GM23338 (cell line): ENCODE data around the gene TNFSF9. TPM values are rescaled to one million over a fixed set of nuclear protein-coding genes. Genes with fewer than 3 reads are reported as not detected.

ENCODE experiments used
- ATAC-seq: fragments of 200-7000 bp; cut with Tn5 transposase; 3 replicates; pipeline ENCODE4 v1.9.1; 2020
- DNase-seq: peaks from one replicate; pipeline ENCODE4 v3.0.0-alpha.2; 2015; ENCODE audit warnings: low spot score
- H2AFZ ChIP-seq: fragments of 200-600 bp; sonication (generic); 2 replicates; pipeline ENCODE4 v1.8.0; 2016; ENCODE audit warnings: antibody characterized with exemption, mild to moderate bottlenecking, moderate library complexity
- H3F3A ChIP-seq: fragments of 200-600 bp; sonication (generic); replicated peaks from 2 replicates; pipeline ENCODE4 v1.8.0; 2017; ENCODE audit warnings: antibody characterized with exemption, mixed run types, low read depth
- H3K27ac ChIP-seq: fragments of 200-600 bp; sonication (generic); 2 replicates; pipeline ENCODE4 v1.6.1; 2016; ENCODE audit warnings: low read depth
- H3K27me3 ChIP-seq: fragments of 200-600 bp; sonication (generic); 2 replicates; pipeline ENCODE4 v1.8.0; 2016; ENCODE audit warnings: mild to moderate bottlenecking, mixed run types, moderate library complexity; ENCODE audit not compliant: insufficient read depth
- H3K36me3 ChIP-seq: fragments of 200-600 bp; sonication (generic); 2 replicates; pipeline ENCODE4 v1.8.0; 2016; ENCODE audit warnings: mild to moderate bottlenecking; ENCODE audit not compliant: insufficient read depth
- H3K4me1 ChIP-seq: fragments of 200-600 bp; sonication (generic); 2 replicates; pipeline ENCODE4 v1.8.0; 2016; ENCODE audit warnings: mild to moderate bottlenecking, moderate library complexity; ENCODE audit not compliant: insufficient read depth
- H3K4me2 ChIP-seq: fragments of 200-600 bp; sonication (generic); 2 replicates; pipeline ENCODE4 v1.7.1; 2017; ENCODE audit warnings: mixed run types
- H3K4me3 ChIP-seq: fragments of 200-600 bp; sonication (generic); 2 replicates; pipeline ENCODE4 v1.6.1; 2016; ENCODE audit warnings: mixed run types
- H3K79me2 ChIP-seq: fragments of 200-600 bp; sonication (generic); replicated peaks from 2 replicates; pipeline ENCODE4 v1.8.0; 2017; ENCODE audit warnings: mild to moderate bottlenecking; ENCODE audit not compliant: insufficient read depth
- H3K9me2 ChIP-seq: fragments of 200-600 bp; sonication (generic); 2 replicates; pipeline ENCODE4 v1.8.0; 2017; ENCODE audit not compliant: insufficient read depth
- H4K20me1 ChIP-seq: fragments of 200-600 bp; sonication (generic); replicated peaks from 2 replicates; pipeline ENCODE4 v1.8.0; 2017; ENCODE audit warnings: mild to moderate bottlenecking; ENCODE audit not compliant: insufficient read depth
- H3K27ac Mint-ChIP-seq: 2 replicates; pipeline ENCODE4 v1.8.0; 2020; ENCODE audit warnings: inconsistent platforms, mild to moderate bottlenecking, moderate library complexity, mixed read lengths
- H3K27me3 Mint-ChIP-seq: 3 replicates; pipeline ENCODE4 v1.8.0; 2022; ENCODE audit warnings: low read depth, mild to moderate bottlenecking, moderate library complexity, mixed read lengths, inconsistent platforms; ENCODE audit not compliant: insufficient read depth, poor library complexity
- H3K36me3 Mint-ChIP-seq: 3 replicates; pipeline ENCODE4 v1.8.0; 2021; ENCODE audit warnings: low read depth, mild to moderate bottlenecking, inconsistent platforms, moderate library complexity, mixed read lengths
- H3K4me1 Mint-ChIP-seq: 3 replicates; pipeline ENCODE4 v1.8.0; 2020; ENCODE audit warnings: mild to moderate bottlenecking, inconsistent platforms, mixed read lengths
- H3K4me3 Mint-ChIP-seq: 3 replicates; pipeline ENCODE4 v1.8.0; 2021; ENCODE audit warnings: moderate library complexity, mild to moderate bottlenecking, inconsistent platforms, mixed read lengths
- H3K9me3 Mint-ChIP-seq: 3 replicates; pipeline ENCODE4 v1.8.0; 2020; ENCODE audit warnings: moderate library complexity, mild to moderate bottlenecking, inconsistent platforms, mixed read lengths
- polyA plus RNA-seq: library from polyadenylated mRNA; unstranded; fragments of >200 nt; fragmentation: Nextera tagmentation; extraction: Ambion mirVana; gene quantifications from 2 replicates; pipeline ENCODE4 v1.2.1, GENCODE V29; 2016
- total RNA-seq: library from RNA; depleted of rRNA; stranded (reverse); fragments of >200 nt; shearing (Covaris generic); gene quantifications from 2 replicates; pipeline ENCODE4 v1.2.3, GENCODE V29; 2014
- TF ChIP-seq, protein P1 (sequence below): fragments of 250-450 bp; sonication (Bioruptor Pico); IDR thresholded peaks from 2 replicates; pipeline ENCODE4 v1.5.0; 2020; ENCODE audit warnings: mild to moderate bottlenecking, moderate library complexity
- TF ChIP-seq, protein P2 (sequence below): IDR thresholded peaks from 2 replicates; pipeline ENCODE4 v1.6.1; 2016; ENCODE audit warnings: antibody characterized with exemption

Gene TNFSF9
- total and polyA plus RNA-seq, 2 experiments from 2014 or later: 2.6 to 9.1 TPM

DNA sequence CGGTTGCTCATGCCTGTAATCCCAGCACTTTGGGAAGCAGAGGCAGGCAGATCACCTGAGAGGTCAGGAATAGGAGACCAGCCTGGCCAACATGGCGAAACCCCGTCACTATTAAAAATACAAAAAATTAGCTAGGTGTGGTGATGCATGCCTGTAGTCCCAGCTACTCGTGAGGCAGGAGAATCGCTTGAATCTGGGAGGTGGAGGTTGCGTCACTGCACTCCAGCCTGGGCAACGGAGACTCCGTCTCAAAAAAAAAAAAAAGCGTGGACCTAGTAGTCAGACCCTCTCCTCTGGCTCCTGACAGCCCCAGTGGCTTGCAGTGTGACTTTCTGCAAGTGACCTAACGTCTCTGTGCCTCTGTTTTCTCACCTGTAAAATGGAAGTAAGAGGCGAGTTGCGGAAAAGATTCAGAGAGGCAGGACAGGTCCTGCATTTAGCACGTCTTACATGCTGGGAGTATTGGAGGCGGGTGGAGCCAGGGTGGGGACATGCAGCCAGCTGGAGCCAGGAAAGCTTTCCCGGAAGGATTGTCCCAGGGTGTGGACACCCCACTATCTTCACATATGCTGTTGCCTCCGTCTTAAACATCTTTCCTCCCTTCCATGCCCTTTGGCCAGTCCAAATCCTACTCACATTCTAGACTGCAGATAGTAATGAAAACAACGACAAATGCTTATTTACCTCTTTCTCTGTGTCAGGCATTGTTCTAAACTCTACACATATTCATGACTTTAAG, 31.6 kb upstream of the TNFSF9 start:
- no peak overlapping the region for H3K4me3 ChIP-seq
- H3K27me3 ChIP-seq: peaks cover 10% of the 10 kb centered on the region; the same call in 1 of the 2 replicates
- Mint-ChIP-seq H3K27ac (no peak overlapping the region), H3K36me3 (no peaks in the 10 kb centered on the region; the same call in 1 of the 3 replicates), H3K4me3 (no peak overlapping the region), H3K9me3 (no peaks in the 10 kb centered on the region; the same call in 1 of the 3 replicates), H3K27me3 (peaks cover 19% of the 10 kb centered on the region), H3K4me1 (peaks cover 10% of the 10 kb centered on the region)
- DNase-seq: no peak
- ATAC-seq: no peak
- H3K4me2 ChIP-seq: no peak overlapping the region
- no peak overlapping the region for H2AFZ ChIP-seq
- no peaks in the 10 kb centered on the region for H3K36me3 ChIP-seq
- H3K9me2 ChIP-seq: no peaks in the 10 kb centered on the region
- H3K79me2 ChIP-seq: no peaks in the 10 kb centered on the region
- no peak overlapping the region for H3K27ac ChIP-seq
- no peaks in the 10 kb centered on the region for H4K20me1 ChIP-seq
- TF ChIP-seq, protein P1, sequence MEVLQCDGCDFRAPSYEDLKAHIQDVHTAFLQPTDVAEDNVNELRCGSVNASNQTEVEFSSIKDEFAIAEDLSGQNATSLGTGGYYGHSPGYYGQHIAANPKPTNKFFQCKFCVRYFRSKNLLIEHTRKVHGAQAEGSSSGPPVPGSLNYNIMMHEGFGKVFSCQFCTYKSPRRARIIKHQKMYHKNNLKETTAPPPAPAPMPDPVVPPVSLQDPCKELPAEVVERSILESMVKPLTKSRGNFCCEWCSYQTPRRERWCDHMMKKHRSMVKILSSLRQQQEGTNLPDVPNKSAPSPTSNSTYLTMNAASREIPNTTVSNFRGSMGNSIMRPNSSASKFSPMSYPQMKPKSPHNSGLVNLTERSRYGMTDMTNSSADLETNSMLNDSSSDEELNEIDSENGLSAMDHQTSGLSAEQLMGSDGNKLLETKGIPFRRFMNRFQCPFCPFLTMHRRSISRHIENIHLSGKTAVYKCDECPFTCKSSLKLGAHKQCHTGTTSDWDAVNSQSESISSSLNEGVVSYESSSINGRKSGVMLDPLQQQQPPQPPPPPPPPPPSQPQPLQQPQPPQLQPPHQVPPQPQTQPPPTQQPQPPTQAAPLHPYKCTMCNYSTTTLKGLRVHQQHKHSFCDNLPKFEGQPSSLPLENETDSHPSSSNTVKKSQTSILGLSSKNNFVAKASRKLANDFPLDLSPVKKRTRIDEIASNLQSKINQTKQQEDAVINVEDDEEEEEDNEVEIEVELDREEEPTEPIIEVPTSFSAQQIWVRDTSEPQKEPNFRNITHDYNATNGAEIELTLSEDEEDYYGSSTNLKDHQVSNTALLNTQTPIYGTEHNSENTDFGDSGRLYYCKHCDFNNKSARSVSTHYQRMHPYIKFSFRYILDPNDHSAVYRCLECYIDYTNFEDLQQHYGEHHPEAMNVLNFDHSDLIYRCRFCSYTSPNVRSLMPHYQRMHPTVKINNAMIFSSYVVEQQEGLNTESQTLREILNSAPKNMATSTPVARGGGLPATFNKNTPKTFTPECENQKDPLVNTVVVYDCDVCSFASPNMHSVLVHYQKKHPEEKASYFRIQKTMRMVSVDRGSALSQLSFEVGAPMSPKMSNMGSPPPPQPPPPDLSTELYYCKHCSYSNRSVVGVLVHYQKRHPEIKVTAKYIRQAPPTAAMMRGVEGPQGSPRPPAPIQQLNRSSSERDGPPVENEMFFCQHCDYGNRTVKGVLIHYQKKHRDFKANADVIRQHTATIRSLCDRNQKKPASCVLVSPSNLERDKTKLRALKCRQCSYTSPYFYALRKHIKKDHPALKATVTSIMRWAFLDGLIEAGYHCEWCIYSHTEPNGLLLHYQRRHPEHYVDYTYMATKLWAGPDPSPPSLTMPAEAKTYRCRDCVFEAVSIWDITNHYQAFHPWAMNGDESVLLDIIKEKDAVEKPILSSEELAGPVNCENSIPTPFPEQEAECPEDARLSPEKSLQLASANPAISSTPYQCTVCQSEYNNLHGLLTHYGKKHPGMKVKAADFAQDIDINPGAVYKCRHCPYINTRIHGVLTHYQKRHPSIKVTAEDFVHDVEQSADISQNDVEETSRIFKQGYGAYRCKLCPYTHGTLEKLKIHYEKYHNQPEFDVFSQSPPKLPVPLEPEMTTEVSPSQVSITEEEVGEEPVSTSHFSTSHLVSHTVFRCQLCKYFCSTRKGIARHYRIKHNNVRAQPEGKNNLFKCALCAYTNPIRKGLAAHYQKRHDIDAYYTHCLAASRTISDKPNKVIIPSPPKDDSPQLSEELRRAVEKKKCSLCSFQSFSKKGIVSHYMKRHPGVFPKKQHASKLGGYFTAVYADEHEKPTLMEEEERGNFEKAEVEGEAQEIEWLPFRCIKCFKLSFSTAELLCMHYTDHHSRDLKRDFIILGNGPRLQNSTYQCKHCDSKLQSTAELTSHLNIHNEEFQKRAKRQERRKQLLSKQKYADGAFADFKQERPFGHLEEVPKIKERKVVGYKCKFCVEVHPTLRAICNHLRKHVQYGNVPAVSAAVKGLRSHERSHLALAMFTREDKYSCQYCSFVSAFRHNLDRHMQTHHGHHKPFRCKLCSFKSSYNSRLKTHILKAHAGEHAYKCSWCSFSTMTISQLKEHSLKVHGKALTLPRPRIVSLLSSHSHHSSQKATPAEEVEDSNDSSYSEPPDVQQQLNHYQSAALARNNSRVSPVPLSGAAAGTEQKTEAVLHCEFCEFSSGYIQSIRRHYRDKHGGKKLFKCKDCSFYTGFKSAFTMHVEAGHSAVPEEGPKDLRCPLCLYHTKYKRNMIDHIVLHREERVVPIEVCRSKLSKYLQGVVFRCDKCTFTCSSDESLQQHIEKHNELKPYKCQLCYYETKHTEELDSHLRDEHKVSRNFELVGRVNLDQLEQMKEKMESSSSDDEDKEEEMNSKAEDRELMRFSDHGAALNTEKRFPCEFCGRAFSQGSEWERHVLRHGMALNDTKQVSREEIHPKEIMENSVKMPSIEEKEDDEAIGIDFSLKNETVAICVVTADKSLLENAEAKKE (CRISPR knock-in tag): no peak
- TF ChIP-seq, protein P2, sequence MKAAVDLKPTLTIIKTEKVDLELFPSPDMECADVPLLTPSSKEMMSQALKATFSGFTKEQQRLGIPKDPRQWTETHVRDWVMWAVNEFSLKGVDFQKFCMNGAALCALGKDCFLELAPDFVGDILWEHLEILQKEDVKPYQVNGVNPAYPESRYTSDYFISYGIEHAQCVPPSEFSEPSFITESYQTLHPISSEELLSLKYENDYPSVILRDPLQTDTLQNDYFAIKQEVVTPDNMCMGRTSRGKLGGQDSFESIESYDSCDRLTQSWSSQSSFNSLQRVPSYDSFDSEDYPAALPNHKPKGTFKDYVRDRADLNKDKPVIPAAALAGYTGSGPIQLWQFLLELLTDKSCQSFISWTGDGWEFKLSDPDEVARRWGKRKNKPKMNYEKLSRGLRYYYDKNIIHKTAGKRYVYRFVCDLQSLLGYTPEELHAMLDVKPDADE: no peak
- H3F3A ChIP-seq: no peaks in the 10 kb centered on the region
- H3K4me1 ChIP-seq: peaks cover 6% of the 10 kb centered on the region; the same call in 1 of the 2 replicates
